ENCODE data around the gene FABP7.

The FABP7 gene

DNA sequence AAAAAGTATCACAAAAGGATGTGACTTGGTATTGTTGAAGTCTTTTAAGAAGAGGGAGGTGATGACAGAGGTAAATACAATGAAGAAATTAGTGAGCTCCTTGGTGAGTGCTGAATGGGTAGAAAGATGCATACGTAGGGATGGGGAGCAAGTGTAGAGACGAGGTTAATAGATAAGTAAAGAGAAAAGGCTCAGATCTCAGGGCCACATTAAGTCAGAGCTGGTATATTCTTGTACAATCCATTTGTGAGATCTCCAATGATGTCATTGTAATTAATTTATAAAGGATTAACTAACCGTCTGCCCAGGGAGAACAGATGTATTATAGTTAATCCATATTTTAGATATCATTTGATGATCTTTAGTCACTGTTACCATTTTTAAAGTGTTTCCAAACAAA lies 52.9 kb downstream of the FABP7 start:
- Histone ChIP-seq H3K4me3 (no peak overlapping the region), H3K27ac (no peak overlapping the region)
- TF ChIP-seq CTCF (IDR thresholded peaks at IDR 0.05), result no peak

GRCh38 chr6:122833021-122833491 lies 53.5 kb downstream of the FABP7 start:
- H3K27ac ChIP-seq, result no peak overlapping the region
- TF ChIP-seq CTCF (IDR thresholded peaks at IDR 0.05), result no peak
- no peak for DNase-seq (ENCODE audit: low spot score)
- no peak overlapping the region for H3K4me3 ChIP-seq

More for the DNA sequence above, 52.9 kb downstream of the FABP7 start:
- no peak for DNase-seq (ENCODE audit: low spot score)
